ENCODE data around the gene CARD11.

DNA sequence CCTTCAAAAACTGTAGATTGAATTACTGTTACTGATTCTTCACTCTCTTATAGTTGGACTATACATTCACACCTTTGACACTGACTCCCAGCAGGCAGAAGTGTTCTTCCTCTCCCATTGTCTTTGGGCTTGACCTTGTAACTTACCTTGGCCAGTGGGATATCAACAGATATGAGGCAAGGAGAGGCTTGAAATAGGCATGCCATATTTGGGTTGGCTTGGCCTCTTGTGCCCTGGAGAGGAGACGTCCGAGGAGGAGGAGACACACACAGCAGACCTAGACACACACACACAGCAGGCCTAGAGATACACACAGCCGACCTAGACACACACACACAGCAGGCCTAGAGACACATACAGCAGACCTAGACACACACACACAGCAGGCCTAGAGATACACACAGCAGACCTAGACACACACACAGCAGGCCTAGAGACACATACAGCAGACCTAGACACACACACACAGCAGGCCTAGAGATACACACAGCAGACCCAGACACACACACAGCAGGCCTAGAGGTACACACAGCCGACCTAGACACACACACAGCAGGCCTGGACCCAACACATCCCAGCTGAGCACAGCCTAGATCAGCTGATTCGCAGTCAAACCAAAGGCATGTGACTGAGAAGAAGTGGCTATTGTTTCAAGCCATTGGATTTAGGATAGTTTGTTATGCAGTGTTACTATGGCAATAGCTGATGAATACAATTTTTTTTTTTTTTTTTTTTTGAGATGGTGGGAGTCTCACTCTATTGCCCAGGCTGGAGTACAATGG lies 187.1 kb downstream of the CARD11 start:
- TF ChIP-seq CTCF (conservative IDR thresholded peaks at IDR 0.05 in 1 of 2, IDR thresholded peaks at IDR 0.05 in 1 of 2; ENCODE audit: extremely low read depth in 1 of 2, insufficient read depth in 1 of 2, low read depth in 1 of 2, low read length in 2 of 2): no peak
- TF ChIP-seq EZH2 (IDR thresholded peaks at IDR 0.05; ENCODE audit: borderline replicate concordance, low read length): no peak
